ENCODE measurements around the gene GFI1.

DNA sequence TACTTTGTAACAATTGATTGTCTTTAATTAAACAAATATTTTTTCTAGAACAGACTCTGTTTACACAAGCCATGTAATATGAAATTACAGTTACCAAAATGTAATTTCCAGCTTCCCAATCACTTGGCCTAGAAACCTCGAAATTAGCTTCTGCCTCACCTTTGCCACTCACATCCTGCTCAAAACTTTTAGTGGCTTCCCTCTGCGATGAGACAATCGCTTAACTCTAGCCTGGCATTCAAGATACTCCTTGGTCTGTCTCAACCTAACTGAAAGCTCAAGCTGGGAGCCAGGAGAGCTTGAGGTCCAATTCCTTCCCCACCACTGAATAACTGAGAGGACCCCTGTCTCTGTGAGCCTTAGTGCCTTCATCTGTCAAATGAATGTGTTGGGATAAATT is 42.8 kb downstream of the GFI1 start:
- no peak for TF ChIP-seq SUZ12 (IDR thresholded peaks at IDR 0.05; ENCODE audit: extremely low read depth, insufficient read depth, insufficient read length)
- no peak for TF ChIP-seq YY1 (IDR thresholded peaks at IDR 0.05; ENCODE audit: insufficient read depth, insufficient read length)
- no peak for TF ChIP-seq ZNF274 (IDR thresholded peaks at IDR 0.05; ENCODE audit: low read depth, low read length)
